Fibroblast of mammary gland (primary cell): ENCODE measurements around the gene SPTB.

Experiments
- DNase-seq: peaks from one replicate; pipeline ENCODE4 v3.0.0-alpha.2; 2010; ENCODE audit warnings: low read depth
- H3K4me3 ChIP-seq: 2 replicates; pipeline ENCODE4 v1.5.1; 2011; ENCODE audit warnings: low read depth, mild to moderate bottlenecking, low read length, moderate library complexity; ENCODE audit not compliant: control insufficient read depth
- CTCF ChIP-seq: conservative IDR thresholded peaks from 2 replicates; pipeline ENCODE4 v1.5.1; 2011; ENCODE audit warnings: low read depth, low read length, inconsistent platforms; ENCODE audit not compliant: control insufficient read depth, insufficient read depth

The SPTB gene

GRCh38 chr14:64773046-64773445, 106.7 kb downstream of the SPTB start:
- no peak overlapping the region for H3K4me3 ChIP-seq
- DNase-seq = no peak

DNA sequence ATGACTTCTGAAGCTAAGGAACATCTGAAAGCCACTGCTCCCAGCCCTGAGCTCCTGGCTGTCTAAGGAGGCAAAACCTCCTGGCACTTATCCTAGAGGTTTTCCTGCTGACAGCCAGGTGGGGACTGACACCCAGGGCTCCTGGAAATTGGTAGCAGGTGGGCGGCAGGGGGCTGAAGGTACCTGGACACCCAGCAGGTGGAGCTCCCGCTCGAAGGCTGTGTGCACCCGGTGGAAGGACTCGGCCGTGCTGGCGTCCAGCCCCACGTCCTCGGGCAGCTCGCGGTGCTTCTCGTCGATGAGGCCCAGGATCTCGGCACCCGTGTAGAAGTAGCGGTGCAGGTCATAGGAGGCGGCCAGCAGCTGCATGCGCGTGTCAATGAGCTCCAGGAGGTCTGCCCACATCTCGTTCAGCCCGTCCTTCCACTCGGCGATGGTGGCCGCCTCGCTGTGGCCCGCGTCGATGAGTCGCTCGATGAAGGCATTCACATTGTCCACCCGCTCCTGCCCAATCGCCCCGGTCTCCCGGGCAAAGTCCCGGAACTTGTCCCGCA, 107.2 kb downstream of the SPTB start:
- DNase-seq = no peak

More at GRCh38 chr14:64773046-64773445, 106.7 kb downstream of the SPTB start:
- no peak for TF ChIP-seq CTCF

DNA sequence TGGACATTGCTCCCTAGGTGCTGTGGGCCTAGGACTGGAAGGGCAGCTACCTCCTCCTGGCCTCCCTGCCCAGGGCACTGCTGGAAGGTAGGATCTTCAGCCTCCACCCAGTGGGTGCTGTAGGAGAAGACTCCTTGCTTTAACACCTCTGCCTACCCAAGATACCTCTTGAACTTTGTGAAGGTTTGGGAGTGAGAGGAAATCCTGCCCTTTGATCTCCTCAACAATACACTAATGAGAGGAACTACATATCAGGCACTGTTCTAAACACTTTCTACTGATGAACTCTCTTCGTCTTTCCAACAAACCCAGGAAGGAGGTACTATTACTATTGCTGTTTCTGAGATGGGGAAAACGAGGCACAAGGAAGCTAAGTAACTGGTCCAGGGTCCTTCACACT, 108.5 kb downstream of the SPTB start:
- no peak for TF ChIP-seq CTCF
- H3K4me3 ChIP-seq = no peak overlapping the region
- DNase-seq = no peak

More for the DNA sequence above, 107.2 kb downstream of the SPTB start:
- TF ChIP-seq CTCF = no peak
- no peak overlapping the region for H3K4me3 ChIP-seq

GRCh38 chr14:64770751-64771150, 109.0 kb downstream of the SPTB start:
- no peak for DNase-seq
- no peak overlapping the region for H3K4me3 ChIP-seq
- TF ChIP-seq CTCF = no peak

GRCh38 chr14:64769096-64770020, 110.3 kb downstream of the SPTB start:
- no peak for DNase-seq
- no peak overlapping the region for H3K4me3 ChIP-seq
- no peak for TF ChIP-seq CTCF

DNA sequence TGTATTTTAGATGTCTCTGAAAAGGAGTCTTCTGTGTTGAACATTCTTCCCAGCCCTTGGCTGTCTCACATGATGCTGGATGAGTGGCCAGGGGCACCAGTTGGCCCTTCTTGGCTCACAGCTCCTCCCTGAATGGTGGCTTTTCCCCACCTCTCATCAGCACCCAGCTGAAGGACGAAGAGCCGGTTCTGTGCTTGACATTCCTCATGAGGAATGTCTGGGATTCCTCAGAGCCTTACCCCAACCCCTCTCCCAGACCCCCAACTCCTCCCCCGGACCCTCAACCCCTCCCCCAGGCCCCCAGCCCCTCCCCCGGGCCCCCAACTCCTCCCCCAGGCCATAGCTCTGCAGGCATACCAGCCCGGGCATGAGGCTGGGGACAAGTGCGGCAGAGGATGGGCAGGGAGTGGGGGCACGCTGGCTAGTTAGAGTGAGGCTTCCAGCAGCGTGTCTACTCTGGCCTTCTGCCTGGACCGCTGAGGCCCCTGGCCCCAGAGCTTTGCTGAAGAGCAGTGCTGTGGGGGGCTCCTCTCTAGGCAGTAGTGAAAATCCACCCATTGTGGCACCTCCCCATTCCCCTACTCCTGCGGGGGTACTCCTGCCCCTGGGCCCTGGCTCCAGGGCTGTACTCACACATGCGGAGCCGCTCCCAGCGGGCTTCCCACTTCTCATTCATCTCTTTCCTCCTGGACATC, 111.2 kb downstream of the SPTB start:
- DNase-seq = no peak
- no peak overlapping the region for H3K4me3 ChIP-seq
- no peak for TF ChIP-seq CTCF
